ENCODE results near the gene ZBTB20.

Gene ZBTB20

GRCh38 chr3:114453361-114453780 is 693.7 kb downstream of the ZBTB20 start:
- Histone ChIP-seq H2BK12ac (ENCODE audit: low read length in 2 of 2) (no peak overlapping the region), H3K27ac (ENCODE audit: low read length, poor library complexity, severe bottlenecking) (no peak overlapping the region), H2AK5ac (ENCODE audit: low read length, severe bottlenecking) (no peak overlapping the region), H3K4ac (ENCODE audit: low read depth in 1 of 2, low read length in 2 of 2) (no peak overlapping the region), H3K4me3 (ENCODE audit: insufficient read depth in 1 of 2, low read depth in 1 of 2, low read length in 2 of 2) (no peak overlapping the region), H3K14ac (ENCODE audit: low read length in 2 of 2) (no peak overlapping the region), H4K8ac (ENCODE audit: low read length) (no peak overlapping the region), H3K79me1 (replicated peaks; ENCODE audit: low read length, poor library complexity, severe bottlenecking) (peaks cover 22% of the 10 kb centered on the region), H3K23ac (ENCODE audit: low read length in 2 of 2) (no peak overlapping the region), H2AFZ (ENCODE audit: low read depth, low read length) (no peak overlapping the region), H4K91ac (ENCODE audit: low read length) (no peak overlapping the region), H2BK120ac (ENCODE audit: low read depth, low read length) (no peak overlapping the region), H3K4me1 (ENCODE audit: control insufficient read depth, insufficient read depth, low read depth, low read length) (peaks cover 2% of the 10 kb centered on the region), H2BK15ac (ENCODE audit: low read depth, poor library complexity, severe bottlenecking) (no peak overlapping the region), H3K18ac (ENCODE audit: low read depth in 1 of 2, low read length in 2 of 2) (no peak overlapping the region), H3K36me3 (ENCODE audit: control insufficient read depth in 1 of 2, insufficient read depth in 2 of 2, low read depth in 1 of 2, low read length in 2 of 2) (no peaks in the 10 kb centered on the region), H3K9ac (ENCODE audit: low read length) (no peak overlapping the region), H3K27me3 (ENCODE audit: control insufficient read depth in 1 of 2, insufficient read depth in 1 of 2, low read length in 2 of 2) (no peaks in the 10 kb centered on the region), H3K4me2 (ENCODE audit: low read length, poor library complexity, severe bottlenecking) (no peak overlapping the region), H3K9me3 (ENCODE audit: control insufficient read depth, low read length) (no peaks in the 10 kb centered on the region), H2BK5ac (ENCODE audit: low read depth, low read length, poor library complexity, severe bottlenecking) (no peak overlapping the region)
- 100% methylated on average over 2 of the region's 2 CpGs for WGBS
- DNase-seq: no peak

GRCh38 chr3:114452937-114453336 is 694.2 kb downstream of the ZBTB20 start:
- Histone ChIP-seq H4K91ac (ENCODE audit: low read length) (no peak overlapping the region), H3K18ac (ENCODE audit: low read depth in 1 of 2, low read length in 2 of 2) (no peak overlapping the region), H2BK15ac (ENCODE audit: low read depth, poor library complexity, severe bottlenecking) (no peak overlapping the region), H2BK12ac (ENCODE audit: low read length in 2 of 2) (no peak overlapping the region), H2BK5ac (ENCODE audit: low read depth, low read length, poor library complexity, severe bottlenecking) (no peak overlapping the region), H3K79me1 (replicated peaks; ENCODE audit: low read length, poor library complexity, severe bottlenecking) (peaks cover 25% of the 10 kb centered on the region), H3K4me2 (ENCODE audit: low read length, poor library complexity, severe bottlenecking) (no peak overlapping the region), H2AFZ (ENCODE audit: low read depth, low read length) (no peak overlapping the region), H3K14ac (ENCODE audit: low read length in 2 of 2) (no peak overlapping the region), H3K9ac (ENCODE audit: low read length) (peak overlapping the region; percentile 85), H3K27ac (ENCODE audit: low read length, poor library complexity, severe bottlenecking) (no peak overlapping the region), H2BK120ac (ENCODE audit: low read depth, low read length) (no peak overlapping the region), H3K4me1 (ENCODE audit: control insufficient read depth, insufficient read depth, low read depth, low read length) (peaks cover 2% of the 10 kb centered on the region), H3K9me3 (ENCODE audit: control insufficient read depth, low read length) (no peaks in the 10 kb centered on the region), H3K27me3 (ENCODE audit: control insufficient read depth in 1 of 2, insufficient read depth in 1 of 2, low read length in 2 of 2) (no peaks in the 10 kb centered on the region), H3K4me3 (ENCODE audit: insufficient read depth in 1 of 2, low read depth in 1 of 2, low read length in 2 of 2) (no peak overlapping the region), H3K4ac (ENCODE audit: low read depth in 1 of 2, low read length in 2 of 2) (no peak overlapping the region), H2AK5ac (ENCODE audit: low read length, severe bottlenecking) (no peak overlapping the region), H3K36me3 (ENCODE audit: control insufficient read depth in 1 of 2, insufficient read depth in 2 of 2, low read depth in 1 of 2, low read length in 2 of 2) (no peaks in the 10 kb centered on the region), H4K8ac (ENCODE audit: low read length) (no peak overlapping the region), H3K23ac (ENCODE audit: low read length in 2 of 2) (no peak overlapping the region)
- no CpG with 5 or more reads among the region's 2 CpGs for whole genome bisulfite sequencing
- no peak for DNase-seq

GRCh38 chr3:114452256-114452655 is 694.8 kb downstream of the ZBTB20 start:
- Histone ChIP-seq H3K79me1 (replicated peaks; ENCODE audit: low read length, poor library complexity, severe bottlenecking) (peaks cover 25% of the 10 kb centered on the region), H3K23ac (ENCODE audit: low read length in 2 of 2) (no peak overlapping the region), H2BK120ac (ENCODE audit: low read depth, low read length) (no peak overlapping the region), H3K14ac (ENCODE audit: low read length in 2 of 2) (no peak overlapping the region), H3K4me3 (ENCODE audit: insufficient read depth in 1 of 2, low read depth in 1 of 2, low read length in 2 of 2) (peak overlapping the region in 1 of 2 experiments; percentile 17), H2BK5ac (ENCODE audit: low read depth, low read length, poor library complexity, severe bottlenecking) (no peak overlapping the region), H4K91ac (ENCODE audit: low read length) (no peak overlapping the region), H3K4ac (ENCODE audit: low read depth in 1 of 2, low read length in 2 of 2) (no peak overlapping the region), H2BK15ac (ENCODE audit: low read depth, poor library complexity, severe bottlenecking) (no peak overlapping the region), H2AFZ (ENCODE audit: low read depth, low read length) (no peak overlapping the region), H3K9me3 (ENCODE audit: control insufficient read depth, low read length) (no peaks in the 10 kb centered on the region), H3K18ac (ENCODE audit: low read depth in 1 of 2, low read length in 2 of 2) (no peak overlapping the region), H2BK12ac (ENCODE audit: low read length in 2 of 2) (no peak overlapping the region), H3K9ac (ENCODE audit: low read length) (peak overlapping the region; percentile 85), H3K27ac (ENCODE audit: low read length, poor library complexity, severe bottlenecking) (no peak overlapping the region), H4K8ac (ENCODE audit: low read length) (no peak overlapping the region), H3K27me3 (ENCODE audit: control insufficient read depth in 1 of 2, insufficient read depth in 1 of 2, low read length in 2 of 2) (no peaks in the 10 kb centered on the region), H3K36me3 (ENCODE audit: control insufficient read depth in 1 of 2, insufficient read depth in 2 of 2, low read depth in 1 of 2, low read length in 2 of 2) (no peaks in the 10 kb centered on the region), H3K4me1 (ENCODE audit: control insufficient read depth, insufficient read depth, low read depth, low read length) (peaks cover 2% of the 10 kb centered on the region), H3K4me2 (ENCODE audit: low read length, poor library complexity, severe bottlenecking) (no peak overlapping the region), H2AK5ac (ENCODE audit: low read length, severe bottlenecking) (no peak overlapping the region)
- WGBS: 85% methylated on average over 1 of the region's 1 CpG
- no peak for DNase-seq

GRCh38 chr3:114451561-114452018 is 695.5 kb downstream of the ZBTB20 start:
- H2BK12ac ChIP-seq (ENCODE audit: low read length in 2 of 2): no peak overlapping the region
- 79% methylated on average over 6 of the region's 10 CpGs for WGBS
- H3K4ac ChIP-seq (ENCODE audit: low read depth in 1 of 2, low read length in 2 of 2): no peak overlapping the region
- no peak overlapping the region for H2BK5ac ChIP-seq (ENCODE audit: low read depth, low read length, poor library complexity, severe bottlenecking)
- no peak overlapping the region for H2BK120ac ChIP-seq (ENCODE audit: low read depth, low read length)
- no peak overlapping the region for H3K18ac ChIP-seq (ENCODE audit: low read depth in 1 of 2, low read length in 2 of 2)
- no peak overlapping the region for H4K8ac ChIP-seq (ENCODE audit: low read length)
- peaks cover 2% of the 10 kb centered on the region for H3K4me1 ChIP-seq (ENCODE audit: control insufficient read depth, insufficient read depth, low read depth, low read length)
- H3K4me2 ChIP-seq (ENCODE audit: low read length, poor library complexity, severe bottlenecking): no peak overlapping the region
- no peak overlapping the region for H2AK5ac ChIP-seq (ENCODE audit: low read length, severe bottlenecking)
- peak overlapping the region in 1 of 2 experiments; percentile 64 for H3K4me3 ChIP-seq (ENCODE audit: insufficient read depth in 1 of 2, low read depth in 1 of 2, low read length in 2 of 2)
- DNase-seq: no peak
- H3K14ac ChIP-seq (ENCODE audit: low read length in 2 of 2): no peak overlapping the region
- peak overlapping the region; percentile 85 for H3K9ac ChIP-seq (ENCODE audit: low read length)
- no peak overlapping the region for H3K23ac ChIP-seq (ENCODE audit: low read length in 2 of 2)
- H2AFZ ChIP-seq (ENCODE audit: low read depth, low read length): no peak overlapping the region
- H2BK15ac ChIP-seq (ENCODE audit: low read depth, poor library complexity, severe bottlenecking): no peak overlapping the region
- H3K79me1 ChIP-seq (replicated peaks; ENCODE audit: low read length, poor library complexity, severe bottlenecking): peaks cover 25% of the 10 kb centered on the region
- no peaks in the 10 kb centered on the region for H3K27me3 ChIP-seq (ENCODE audit: control insufficient read depth in 1 of 2, insufficient read depth in 1 of 2, low read length in 2 of 2)
- H4K91ac ChIP-seq (ENCODE audit: low read length): no peak overlapping the region
- H3K9me3 ChIP-seq (ENCODE audit: control insufficient read depth, low read length): no peaks in the 10 kb centered on the region
- H3K36me3 ChIP-seq (ENCODE audit: control insufficient read depth in 1 of 2, insufficient read depth in 2 of 2, low read depth in 1 of 2, low read length in 2 of 2): no peaks in the 10 kb centered on the region
- no peak overlapping the region for H3K27ac ChIP-seq (ENCODE audit: low read length, poor library complexity, severe bottlenecking)
